Measurements from ENCODE around the gene HRH1.

DNA sequence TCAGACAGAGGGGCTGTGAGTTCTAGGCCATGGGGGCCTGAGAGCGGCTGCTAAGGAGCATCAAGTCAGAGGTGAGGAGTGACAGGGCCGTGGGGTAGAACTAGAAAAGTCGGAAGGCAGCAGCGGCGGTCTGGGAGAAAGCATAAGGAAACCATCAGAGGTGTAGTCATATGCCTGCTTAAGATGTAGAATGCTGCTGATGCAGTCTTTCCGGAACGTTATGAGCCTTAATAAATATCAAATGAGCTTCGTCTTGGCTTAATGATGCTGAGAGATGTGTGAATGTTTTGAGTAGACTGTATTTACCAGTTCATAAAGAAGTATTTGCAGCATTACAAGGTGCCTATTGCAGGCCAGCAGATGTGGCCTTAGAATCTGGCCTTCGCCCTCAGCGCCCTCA is 133.1 kb downstream of the HRH1 start:
- TF ChIP-seq FOXM1 (IDR thresholded peaks at IDR 0.05; ENCODE audit: borderline replicate concordance) (no peak), BHLHE40 (IDR thresholded peaks at IDR 0.05; ENCODE audit: borderline replicate concordance) (no peak)

All from HEK293T (cell line).